Left lobe of liver (tissue), 2 donors: ENCODE results near the gene BBS2. TPM values are rescaled to one million over a fixed set of nuclear protein-coding genes. Genes with fewer than 3 reads are reported as not detected.

Experiments used
- ATAC-seq: fragments of 200-7000 bp; cut with Tn5 transposase; one replicate; pipeline ENCODE4 v1.9.1; 2020; ENCODE audit warnings: mild to moderate bottlenecking, moderate library complexity
- DNase-seq: peaks from one replicate; pipeline ENCODE4 v3.0.0-alpha.2; 2020; ENCODE audit warnings: low spot score
- total RNA-seq: library from RNA; stranded (reverse); gene quantifications from one replicate; pipeline ENCODE4 v1.2.1, GENCODE V29; 2021
- donor health status: DM: no; HTN: no; CAD: no; lungs with moderate emphysema.
- donor health status: DM: no; HTN: yes; CAD: no.

The BBS2 gene
- total RNA-seq, 1 donor from 2014 or later = 11.7 TPM

- DNase-seq (no peak), ATAC-seq (no peak)
Measured at GRCh38 chr16:56436258-56436657, 83.6 kb downstream of the BBS2 start.

Other genes starting within 250 kb of the BBS2 start
- gene AMFR, start 94.5 kb downstream of the BBS2 start, total RNA-seq = 159 TPM
- 31.7 TPM for gene NUDT21, start 68.7 kb downstream of the BBS2 start, total RNA-seq
- 12.1 TPM for gene OGFOD1, start 68.5 kb downstream of the BBS2 start, total RNA-seq
- not detected for gene MT4, start 45.0 kb upstream of the BBS2 start, total RNA-seq
- gene MT3, start 69.5 kb upstream of the BBS2 start, total RNA-seq = not detected
- 3,908 TPM for gene MT2A, start 88.6 kb upstream of the BBS2 start, total RNA-seq
- 1,576 TPM for gene MT1E, start 105.8 kb upstream of the BBS2 start, total RNA-seq
- 546 TPM for gene MT1M, start 112.6 kb upstream of the BBS2 start, total RNA-seq
- gene MT1A, start 118.6 kb upstream of the BBS2 start, total RNA-seq = 141 TPM
- gene MT1B, start 131.9 kb upstream of the BBS2 start, total RNA-seq = 2.7 TPM
- 763 TPM for gene MT1F, start 137.9 kb upstream of the BBS2 start, total RNA-seq
- 5,960 TPM for gene MT1G, start 148.0 kb upstream of the BBS2 start, total RNA-seq
- gene MT1H, start 149.8 kb upstream of the BBS2 start, total RNA-seq = 949 TPM
- 2,271 TPM for gene MT1X, start 162.4 kb upstream of the BBS2 start, total RNA-seq
- gene NUP93, start 210.1 kb upstream of the BBS2 start, total RNA-seq = 13.2 TPM